GM10266 (cell line): Measurements from ENCODE around the gene UBE2J2.

ENCODE experiments used
- DNase-seq: peaks from one replicate; pipeline ENCODE4 v3.0.0; 2012; ENCODE audit errors: extremely low spot score
- TF ChIP-seq, protein P1 (sequence below): IDR thresholded peaks from 2 replicates; pipeline ENCODE4 v1.5.1; 2012; ENCODE audit warnings: mild to moderate bottlenecking, low read depth; ENCODE audit not compliant: control insufficient read depth, insufficient read depth; ENCODE audit errors: missing control alignments

The UBE2J2 gene

DNA sequence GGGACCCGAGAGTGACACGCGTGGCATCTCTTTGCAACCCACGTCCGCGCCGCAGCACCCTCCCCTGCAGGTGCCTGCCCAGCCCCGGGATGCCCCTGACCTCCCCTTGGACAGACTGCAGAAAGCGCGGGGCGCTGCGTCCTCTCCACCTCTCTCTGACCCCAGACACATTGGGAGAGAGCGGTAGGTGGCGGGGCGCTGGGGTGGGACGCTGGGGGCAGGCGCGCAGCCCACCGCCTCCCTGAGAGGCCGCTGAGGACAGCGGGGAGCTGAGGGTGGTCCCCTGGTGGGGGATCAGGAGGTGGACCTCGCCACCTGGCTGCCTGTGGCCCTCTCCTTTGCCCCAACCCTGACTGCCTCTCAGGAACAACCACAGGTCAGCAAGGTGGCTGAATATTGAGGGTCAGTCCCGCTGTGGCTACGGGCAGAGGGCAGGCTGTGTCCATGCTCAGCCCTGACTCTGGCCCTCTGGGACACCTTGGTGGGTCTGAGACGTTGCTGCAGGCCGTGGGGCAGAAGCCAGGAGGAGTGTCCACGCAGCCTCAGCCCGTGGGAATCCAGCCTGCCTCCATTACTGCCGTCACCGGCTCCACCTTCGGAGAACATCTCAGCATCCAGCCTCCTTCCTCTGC is 761 bp upstream of the UBE2J2 start:
- TF ChIP-seq, protein P1, sequence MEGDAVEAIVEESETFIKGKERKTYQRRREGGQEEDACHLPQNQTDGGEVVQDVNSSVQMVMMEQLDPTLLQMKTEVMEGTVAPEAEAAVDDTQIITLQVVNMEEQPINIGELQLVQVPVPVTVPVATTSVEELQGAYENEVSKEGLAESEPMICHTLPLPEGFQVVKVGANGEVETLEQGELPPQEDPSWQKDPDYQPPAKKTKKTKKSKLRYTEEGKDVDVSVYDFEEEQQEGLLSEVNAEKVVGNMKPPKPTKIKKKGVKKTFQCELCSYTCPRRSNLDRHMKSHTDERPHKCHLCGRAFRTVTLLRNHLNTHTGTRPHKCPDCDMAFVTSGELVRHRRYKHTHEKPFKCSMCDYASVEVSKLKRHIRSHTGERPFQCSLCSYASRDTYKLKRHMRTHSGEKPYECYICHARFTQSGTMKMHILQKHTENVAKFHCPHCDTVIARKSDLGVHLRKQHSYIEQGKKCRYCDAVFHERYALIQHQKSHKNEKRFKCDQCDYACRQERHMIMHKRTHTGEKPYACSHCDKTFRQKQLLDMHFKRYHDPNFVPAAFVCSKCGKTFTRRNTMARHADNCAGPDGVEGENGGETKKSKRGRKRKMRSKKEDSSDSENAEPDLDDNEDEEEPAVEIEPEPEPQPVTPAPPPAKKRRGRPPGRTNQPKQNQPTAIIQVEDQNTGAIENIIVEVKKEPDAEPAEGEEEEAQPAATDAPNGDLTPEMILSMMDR = no peak
- no peak for DNase-seq

DNA sequence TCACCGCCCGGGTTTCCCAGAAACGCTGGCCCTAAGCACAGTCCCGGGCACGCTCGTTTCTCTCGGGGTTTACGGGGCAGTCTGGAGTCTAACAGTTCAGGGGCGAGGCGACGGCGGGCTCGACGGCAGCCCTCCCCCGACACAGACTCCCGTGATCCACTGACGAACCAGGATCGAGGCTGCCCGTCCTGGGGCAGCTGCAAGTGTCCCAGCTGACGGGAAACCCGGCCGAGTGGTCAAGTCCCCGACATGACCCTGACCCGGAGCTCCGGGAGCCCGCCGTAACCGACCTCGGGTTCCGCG is 494 bp downstream of the UBE2J2 start:
- no peak for DNase-seq
- TF ChIP-seq, protein P1 = no peak

DNA sequence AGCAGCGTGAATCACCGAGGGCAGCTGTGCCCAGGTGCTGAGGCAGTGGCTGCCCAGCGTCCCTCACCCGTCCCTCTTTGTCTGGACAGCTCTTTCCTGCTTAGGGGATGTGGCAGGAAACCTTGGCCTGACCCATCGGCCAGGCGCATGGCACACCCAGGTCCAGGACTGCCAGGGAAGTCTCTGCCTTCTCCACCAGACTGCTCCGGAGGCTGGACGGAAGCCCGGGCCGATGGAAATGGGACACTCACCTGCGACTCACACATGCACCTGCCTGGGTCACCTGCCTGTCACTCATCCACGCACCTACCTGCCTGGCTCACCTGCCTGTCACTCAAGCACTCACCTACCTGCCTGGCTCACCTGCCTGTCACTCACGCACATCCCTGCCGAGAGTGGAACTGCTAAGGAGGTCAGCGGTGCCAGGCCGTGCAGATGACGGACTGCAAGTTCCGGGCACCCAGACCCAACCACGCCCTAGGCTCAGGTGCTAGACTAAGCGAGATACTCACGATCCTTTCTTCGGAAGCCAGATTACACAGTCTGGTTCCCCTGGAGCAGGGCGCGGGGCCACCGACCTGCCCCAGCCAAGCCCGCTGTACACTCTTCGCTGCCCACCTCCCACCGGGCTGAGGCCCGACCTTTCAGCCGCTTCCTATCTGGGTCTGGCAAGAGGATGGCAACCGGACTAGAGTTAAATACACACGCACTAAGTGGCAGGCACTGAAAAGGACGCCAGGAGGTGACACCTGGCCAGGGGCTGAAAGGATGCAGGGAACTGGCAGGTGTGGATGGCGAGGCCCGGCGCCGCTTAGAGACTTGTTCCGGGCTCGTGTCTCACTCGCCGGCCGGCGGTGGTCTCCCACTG is 1.1 kb downstream of the UBE2J2 start:
- no peak for DNase-seq
- TF ChIP-seq, protein P1 = no peak

DNA sequence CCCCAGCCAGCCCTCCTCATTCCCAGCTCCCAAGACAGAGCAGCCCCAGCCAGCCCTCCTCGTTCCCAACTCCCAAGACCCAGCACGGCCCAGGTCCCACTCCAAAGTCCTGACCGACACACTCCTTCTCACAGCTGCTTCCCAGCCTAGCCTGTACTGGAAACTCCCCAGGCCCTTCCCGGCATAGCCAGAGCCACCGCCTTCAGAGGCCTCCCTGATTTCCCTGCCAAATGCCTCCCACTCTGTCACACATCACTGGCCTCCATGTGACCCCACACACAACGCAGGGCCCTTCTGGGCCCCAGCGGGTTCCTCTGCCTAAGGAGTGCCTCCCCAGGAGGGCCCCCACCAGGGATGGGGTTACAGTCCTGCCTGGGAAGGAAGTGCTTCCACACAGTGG is 2.8 kb downstream of the UBE2J2 start:
- no peak for DNase-seq
- TF ChIP-seq, protein P1 = no peak

DNA sequence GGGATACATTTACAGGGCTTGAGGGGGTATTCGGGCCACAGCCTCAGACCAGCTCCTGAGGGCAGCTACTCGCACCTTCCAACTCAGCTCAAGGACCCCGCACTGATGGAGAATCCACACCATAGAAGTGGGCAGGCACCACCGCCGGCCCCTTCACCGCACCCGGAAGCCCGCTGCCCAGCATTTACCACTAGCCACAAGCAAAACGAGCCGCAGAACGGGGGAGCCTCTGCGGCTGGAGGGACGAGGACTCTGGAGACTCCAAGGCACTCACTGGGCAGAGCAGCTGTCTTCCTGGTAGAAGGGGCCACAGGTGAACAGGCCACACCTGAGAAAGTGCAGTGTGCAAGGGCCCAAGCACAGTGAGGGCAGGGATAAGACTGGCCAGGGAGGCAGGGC is 5.4 kb downstream of the UBE2J2 start:
- TF ChIP-seq, protein P1 = no peak
- DNase-seq = no peak

DNA sequence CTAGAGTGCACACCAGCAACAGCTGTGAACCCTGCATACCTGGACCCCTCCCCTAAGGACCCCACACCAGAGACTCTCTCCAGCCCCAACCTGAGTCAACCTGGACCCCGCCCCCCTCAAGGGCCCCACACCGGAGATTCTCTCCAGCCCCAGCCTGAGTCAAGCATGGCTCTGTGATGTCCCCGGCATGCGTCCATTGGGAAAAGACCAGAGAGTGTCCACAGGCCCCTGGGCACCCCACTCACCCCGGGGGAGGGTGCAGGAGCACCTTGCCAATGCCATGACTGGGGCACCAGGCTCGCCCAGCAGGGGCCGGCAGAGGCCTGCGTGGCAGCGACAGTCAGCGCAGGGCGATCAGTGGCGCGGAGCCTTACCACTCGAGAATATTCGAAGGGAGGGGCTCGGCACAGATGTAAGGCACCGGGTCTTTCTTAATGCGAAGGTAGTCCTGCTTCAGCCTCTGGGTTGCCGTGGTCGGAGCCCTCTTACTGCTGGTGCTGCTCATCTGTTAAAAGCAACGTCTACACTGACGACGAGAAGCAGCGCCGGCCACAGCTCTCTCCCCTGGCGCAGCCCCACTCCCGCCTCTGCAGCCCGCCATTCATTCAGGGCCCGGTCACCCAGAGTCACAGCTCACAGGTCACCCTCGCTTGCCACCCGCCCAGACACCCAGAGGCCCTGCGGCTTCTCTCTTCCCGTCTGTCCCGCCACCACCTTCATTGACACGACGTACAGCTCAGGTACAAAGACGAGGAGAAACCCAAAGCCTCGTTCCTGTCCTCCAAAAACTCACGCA is 6.0 kb downstream of the UBE2J2 start:
- DNase-seq = no peak
- TF ChIP-seq, protein P1 = no peak
